Omental fat pad (tissue), 4 donors: ENCODE data around the gene GATA2. TPM values are rescaled to one million over a fixed set of nuclear protein-coding genes. Genes with fewer than 3 reads are reported as not detected.

ENCODE experiments used
- ATAC-seq: fragments of 150-250 bp; one replicate; pipeline ENCODE4 v1.9.1; 2016; ENCODE audit warnings: mild to moderate bottlenecking, moderate library complexity; ENCODE audit not compliant: low FRiP score
- DNase-seq: peaks from one replicate; pipeline ENCODE4 v3.0.0-alpha.2; 2019; ENCODE audit warnings: low spot score
- total RNA-seq, 4 donors: library from RNA; depleted of rRNA; stranded (reverse); fragments of >200 nt; gene quantifications; one replicate each; pipeline ENCODE4 v1.1.0, GENCODE V29; 2016
- TF ChIP-seq, protein P1 (sequence below), 3 donors: fragments of 450-650 bp; IDR thresholded peaks; one replicate each; pipeline ENCODE4 v1.5.1; 2016 to 2017; ENCODE audit warnings: antibody characterized with exemption in 3 of 3, mild to moderate bottlenecking in 3 of 3, moderate library complexity in 2 of 3

GATA2 gene
- total RNA-seq, result 10 to 100 TPM in 2 of 4 donors, 1 to 10 TPM in 2; 4.2 to 32.5 (median 9.0) TPM

DNA sequence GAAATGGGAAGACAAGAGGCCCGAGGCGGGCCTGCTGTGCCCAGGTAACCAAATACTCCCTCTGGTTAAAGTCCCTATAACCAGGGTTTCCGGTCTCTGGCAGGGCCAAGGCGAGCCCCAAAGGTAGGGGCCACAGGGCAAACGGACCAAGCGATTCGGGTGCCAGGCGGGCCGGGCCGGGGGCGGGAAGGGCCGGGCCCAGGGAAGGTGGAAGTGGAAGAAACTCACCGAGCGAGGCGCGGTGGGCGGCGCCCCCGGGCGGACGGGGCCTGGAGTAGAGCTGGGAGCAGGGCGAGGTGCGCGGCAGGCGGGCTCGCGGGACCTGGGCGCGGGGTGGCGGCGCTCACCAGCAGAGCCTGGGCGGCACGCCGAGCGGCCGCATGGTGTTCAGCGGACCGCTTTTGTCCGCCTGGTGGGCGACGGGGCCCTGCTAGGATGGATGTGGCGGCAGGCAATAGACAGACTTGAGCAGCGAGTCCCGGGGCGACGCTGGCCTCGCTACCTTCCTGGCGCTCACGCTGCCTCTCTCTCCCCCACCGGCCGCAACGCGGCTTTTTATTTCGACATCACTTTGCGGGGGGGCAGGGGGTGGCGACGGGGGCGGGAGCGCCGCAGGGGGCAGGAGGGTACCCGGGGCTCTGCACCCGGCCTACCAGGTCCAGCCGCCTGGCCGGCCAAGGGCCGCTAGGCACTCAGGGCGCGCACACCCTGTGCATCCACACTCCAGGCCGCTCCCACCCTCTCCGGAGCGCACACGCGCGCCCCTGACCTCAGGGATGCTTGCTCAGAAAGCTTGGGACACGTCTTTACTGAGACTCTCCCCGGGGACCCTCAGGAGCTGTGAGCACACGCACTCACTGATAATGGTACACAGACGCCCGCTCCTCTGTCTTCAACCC, at the start of gene GATA2:
Gene GATA2 (minus strand): TSS at position 531 of the 899 bp plus-strand sequence. CDS start 6,170 bp downstream, outside the sequence.
- TF ChIP-seq, protein P1, sequence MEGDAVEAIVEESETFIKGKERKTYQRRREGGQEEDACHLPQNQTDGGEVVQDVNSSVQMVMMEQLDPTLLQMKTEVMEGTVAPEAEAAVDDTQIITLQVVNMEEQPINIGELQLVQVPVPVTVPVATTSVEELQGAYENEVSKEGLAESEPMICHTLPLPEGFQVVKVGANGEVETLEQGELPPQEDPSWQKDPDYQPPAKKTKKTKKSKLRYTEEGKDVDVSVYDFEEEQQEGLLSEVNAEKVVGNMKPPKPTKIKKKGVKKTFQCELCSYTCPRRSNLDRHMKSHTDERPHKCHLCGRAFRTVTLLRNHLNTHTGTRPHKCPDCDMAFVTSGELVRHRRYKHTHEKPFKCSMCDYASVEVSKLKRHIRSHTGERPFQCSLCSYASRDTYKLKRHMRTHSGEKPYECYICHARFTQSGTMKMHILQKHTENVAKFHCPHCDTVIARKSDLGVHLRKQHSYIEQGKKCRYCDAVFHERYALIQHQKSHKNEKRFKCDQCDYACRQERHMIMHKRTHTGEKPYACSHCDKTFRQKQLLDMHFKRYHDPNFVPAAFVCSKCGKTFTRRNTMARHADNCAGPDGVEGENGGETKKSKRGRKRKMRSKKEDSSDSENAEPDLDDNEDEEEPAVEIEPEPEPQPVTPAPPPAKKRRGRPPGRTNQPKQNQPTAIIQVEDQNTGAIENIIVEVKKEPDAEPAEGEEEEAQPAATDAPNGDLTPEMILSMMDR (IDR thresholded peaks at IDR 0.05), result no peak
- no peak for ATAC-seq
- DNase-seq, result no peak

- TF ChIP-seq, protein P1 (IDR thresholded peaks at IDR 0.05), result no peak
- no peak for ATAC-seq
- no peak for DNase-seq
Measured at GRCh38 chr3:128541246-128541645, 48.2 kb upstream of the GATA2 start.

GRCh38 chr3:128539376-128539775, 46.4 kb upstream of the GATA2 start:
- DNase-seq, result no peak
- TF ChIP-seq, protein P1 (IDR thresholded peaks at IDR 0.05), result no peak
- ATAC-seq, result no peak

DNA sequence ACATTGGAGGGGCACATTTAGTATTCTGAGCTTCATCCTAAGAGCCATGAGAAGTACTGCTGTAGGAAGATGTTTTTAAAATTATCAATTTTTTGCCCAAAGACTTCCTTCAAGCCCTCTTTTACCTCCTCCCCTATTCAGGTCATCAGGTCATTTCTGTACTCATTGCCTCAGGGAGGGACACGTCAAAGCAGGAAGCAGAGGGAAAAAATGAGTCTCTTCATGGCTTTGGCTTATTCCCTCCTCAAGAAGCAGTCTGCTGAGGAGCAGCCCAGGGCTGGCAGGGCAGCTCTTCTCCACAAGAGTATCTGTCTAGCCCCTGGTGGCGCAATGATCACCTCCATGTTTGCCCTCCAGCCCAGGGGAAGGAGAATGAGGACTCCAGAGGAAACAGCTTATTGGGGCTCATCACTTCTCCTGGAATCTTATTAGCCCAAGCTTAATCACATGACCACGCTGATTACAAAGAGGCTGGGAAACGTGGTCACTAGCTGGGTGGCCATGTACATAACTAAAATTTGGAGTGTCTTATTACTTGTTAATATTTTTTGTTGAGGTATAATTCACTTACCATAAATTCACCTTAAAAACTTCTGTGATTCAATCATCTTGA, 44.2 kb upstream of the GATA2 start:
- no peak for DNase-seq
- TF ChIP-seq, protein P1 (IDR thresholded peaks at IDR 0.05), result no peak

DNA sequence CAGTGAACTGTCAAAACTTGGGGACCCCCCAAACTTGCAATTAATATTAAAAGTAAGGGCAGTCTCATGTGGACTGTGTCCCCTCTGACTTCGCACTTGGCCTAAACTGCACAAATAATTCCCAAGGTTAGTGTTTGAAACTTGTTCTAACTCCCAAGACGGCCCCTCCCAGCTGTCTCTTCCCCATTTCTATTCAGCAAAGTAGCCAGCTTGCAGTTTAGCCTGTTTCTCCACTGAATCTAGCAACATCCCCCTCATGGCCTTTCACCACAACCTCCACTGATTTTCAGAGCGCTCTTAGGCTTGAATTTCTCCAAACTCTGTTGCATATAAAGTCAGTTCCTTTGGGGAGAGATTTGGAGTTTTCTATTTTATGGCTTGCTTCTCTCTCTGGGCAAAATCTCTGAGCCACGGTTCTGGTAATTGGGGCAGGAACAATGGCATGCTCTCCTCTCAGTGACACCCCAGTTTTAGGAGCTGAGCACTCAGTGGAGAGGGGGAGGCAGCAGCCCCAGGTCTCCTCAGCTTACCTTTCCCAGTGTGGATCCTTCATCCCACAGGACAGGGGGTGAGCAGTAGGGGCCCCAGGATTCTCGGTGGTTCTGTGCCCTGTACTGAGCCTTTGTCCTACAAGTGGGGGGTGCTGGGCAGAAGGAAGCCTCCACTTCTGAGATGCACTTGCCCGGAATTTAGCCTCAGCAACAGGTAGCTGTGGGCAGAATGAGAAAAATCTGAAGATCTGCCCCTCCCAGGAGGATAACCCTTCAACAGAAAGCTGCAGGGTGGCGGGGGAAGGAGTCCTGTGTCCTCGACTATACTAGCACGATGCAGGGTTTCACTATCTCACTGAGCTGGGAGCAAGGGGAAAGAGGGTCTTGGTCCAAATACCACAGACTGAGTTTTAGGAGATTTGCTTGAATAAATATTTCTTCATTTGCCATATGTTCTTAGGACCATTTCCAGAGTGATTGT, 39.3 kb upstream of the GATA2 start:
- DNase-seq, result no peak
- no peak for ATAC-seq
- TF ChIP-seq, protein P1 (IDR thresholded peaks at IDR 0.05), result no peak

More for the DNA sequence above, 44.2 kb upstream of the GATA2 start:
- ATAC-seq, result no peak
